ENCODE data around the gene OFD1.
"Not testable (repeated sequence)": the region's sequence is repeated elsewhere in the genome, so short reads cannot be mapped to it uniquely, and the experiment has no call there.

DNA sequence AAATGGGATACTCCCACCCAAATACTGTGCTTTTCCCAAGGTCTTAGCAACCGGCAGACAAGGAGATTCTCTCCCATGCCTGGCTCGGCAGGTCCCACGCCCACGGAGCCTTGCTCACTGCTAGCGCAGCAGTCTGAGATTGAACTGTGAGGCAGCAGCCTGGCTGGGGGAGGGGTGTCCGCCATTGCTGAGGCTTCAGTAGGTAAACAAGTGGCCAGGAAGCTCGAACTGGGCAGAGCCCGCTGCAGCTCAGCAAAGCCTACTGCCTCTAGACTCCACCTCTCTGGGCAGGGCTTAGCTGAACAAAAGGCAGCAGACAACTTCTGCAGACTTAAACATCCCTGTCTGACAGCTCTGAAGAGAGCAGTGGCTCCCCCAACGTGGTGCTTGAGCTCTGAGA is 9.7 kb upstream of the OFD1 start:
- not testable (repeated sequence) for TF ChIP-seq POLR2A (IDR thresholded peaks at IDR 0.05; ENCODE audit: low read length); GATA1 (IDR thresholded peaks at IDR 0.05; ENCODE audit: low read depth, low read length)

Measured in erythroblast (primary cell).